Natural killer cell (primary cell): ENCODE results near the gene SMAD5. TPM values are rescaled to one million over a fixed set of nuclear protein-coding genes. Genes with fewer than 3 reads are reported as not detected.

Experiments used
- ATAC-seq, 3 donors: fragments of 150-1000 bp in 2 of 3; fragments of 200-7000 bp in 1 of 3; cut with Tn5 transposase; 1 replicate in 1 of 3; 2 replicates in 2 of 3; pipeline ENCODE4 v1.10.0; 2021; ENCODE audit warnings: mild to moderate bottlenecking in 2 of 3, moderate library complexity in 2 of 3
- DNase-seq, 2 donors: peaks; one replicate each; pipeline versions ENCODE4 v3.0.0 to v3.0.0-alpha.2; 2013 to 2021; ENCODE audit warnings: mixed read lengths in 1 of 2
- H3K27ac ChIP-seq: one replicate; pipeline ENCODE4 v1.5.1; 2013; ENCODE audit warnings: mild to moderate bottlenecking, low read length
- H3K27me3 ChIP-seq: one replicate; pipeline ENCODE4 v1.6.1; 2013; ENCODE audit warnings: low read length; ENCODE audit not compliant: control insufficient read depth, insufficient read depth
- H3K36me3 ChIP-seq: one replicate; pipeline ENCODE4 v1.6.1; 2013; ENCODE audit warnings: low read length; ENCODE audit not compliant: control insufficient read depth, insufficient read depth
- H3K4me1 ChIP-seq: one replicate; pipeline ENCODE4 v1.6.1; 2013; ENCODE audit warnings: low read length; ENCODE audit not compliant: control insufficient read depth, insufficient read depth
- H3K4me3 ChIP-seq: one replicate; pipeline ENCODE4 v1.5.1; 2013; ENCODE audit warnings: low read length
- H3K9me3 ChIP-seq: one replicate; pipeline ENCODE4 v1.6.1; 2013; ENCODE audit warnings: low read length; ENCODE audit not compliant: control insufficient read depth, insufficient read depth
- H3K27ac Mint-ChIP-seq, 2 donors: one replicate each; pipeline ENCODE4 v1.8.0; 2022; ENCODE audit warnings: mild to moderate bottlenecking in 2 of 2, mixed read lengths in 2 of 2, moderate library complexity in 1 of 2
- H3K27me3 Mint-ChIP-seq, 2 donors: one replicate each; pipeline ENCODE4 v1.8.0; 2022; ENCODE audit warnings: low read depth in 2 of 2, mixed read lengths in 2 of 2
- H3K36me3 Mint-ChIP-seq: one replicate; pipeline ENCODE4 v1.8.0; 2022; ENCODE audit warnings: mixed read lengths
- H3K4me1 Mint-ChIP-seq, 2 donors: one replicate each; pipeline ENCODE4 v1.8.0; 2022; ENCODE audit warnings: mixed read lengths in 2 of 2
- H3K4me3 Mint-ChIP-seq: one replicate; pipeline ENCODE4 v1.8.0; 2022; ENCODE audit warnings: mild to moderate bottlenecking, moderate library complexity, mixed read lengths
- H3K9me3 Mint-ChIP-seq, 2 donors: one replicate each; pipeline ENCODE4 v1.8.0; 2022; ENCODE audit warnings: mixed read lengths in 2 of 2
- WGBS: methylation state at CpG from one replicate; pipeline ENCODE4 v1.1.7; 2013; ENCODE audit warnings: missing lambda C conversion rate; ENCODE audit not compliant: insufficient coverage; 5-methylcytosine and 5-hydroxymethylcytosine counted together
- intact Hi-C: fragments of 100-400 bp; cut with micrococcal nuclease; formaldehyde crosslinking; loops from one replicate; pipeline ENCODE4 v1.14.2; 2022
- total RNA-seq, 4 donors: library from RNA; stranded (reverse); fragments of 120-200 nt in 1 of 4; gene quantifications; one replicate each; pipeline versions ENCODE4 v1.2.3 to v1.2.4, GENCODE V29; 2013 to 2022
- TF ChIP-seq, protein P1 (sequence below): fragments of 200-600 bp; IDR thresholded peaks from one replicate; pipeline ENCODE4 v1.8.0; 2022; ENCODE audit warnings: antibody characterized with exemption

SMAD5 gene
- total RNA-seq, 3 donors from 2014 or later (not counting 1 experiment from before 2014, with no cell fraction given) = 44.0 to 60.1 (median 54.1) TPM

DNA sequence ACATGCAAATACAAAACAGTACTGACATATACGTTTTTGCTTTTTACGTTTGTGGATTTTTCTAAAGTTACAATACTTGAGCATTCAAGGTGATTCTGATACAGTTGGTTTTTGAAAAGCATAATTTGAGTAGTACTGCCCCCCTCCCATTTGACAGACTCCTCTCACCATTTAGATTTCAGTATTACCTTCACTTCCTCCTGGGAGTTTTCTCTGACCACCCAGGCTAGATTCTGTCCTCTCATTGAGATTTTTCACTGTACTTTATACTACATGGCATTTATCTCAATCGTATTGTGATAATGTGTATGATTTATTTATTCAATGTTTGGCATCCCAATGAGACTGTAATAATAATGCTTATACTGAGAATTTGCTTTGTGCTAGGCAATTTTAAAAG, 32.8 kb upstream of the SMAD5 start:
- no peaks in the 10 kb centered on the region for H3K9me3 ChIP-seq
- no peaks in the 10 kb centered on the region for H3K9me3 Mint-ChIP-seq
- no CpG with 5 or more reads among the region's 3 CpGs for WGBS
- no peak for DNase-seq
- H3K4me3 ChIP-seq = no peak overlapping the region
- H3K4me3 Mint-ChIP-seq = no peak overlapping the region
- no peaks in the 10 kb centered on the region for H3K4me1 Mint-ChIP-seq
- no peak overlapping the region for H3K27ac Mint-ChIP-seq
- H3K27ac ChIP-seq = no peak overlapping the region
- intact Hi-C loops = no loop called here
- TF ChIP-seq, protein P1, sequence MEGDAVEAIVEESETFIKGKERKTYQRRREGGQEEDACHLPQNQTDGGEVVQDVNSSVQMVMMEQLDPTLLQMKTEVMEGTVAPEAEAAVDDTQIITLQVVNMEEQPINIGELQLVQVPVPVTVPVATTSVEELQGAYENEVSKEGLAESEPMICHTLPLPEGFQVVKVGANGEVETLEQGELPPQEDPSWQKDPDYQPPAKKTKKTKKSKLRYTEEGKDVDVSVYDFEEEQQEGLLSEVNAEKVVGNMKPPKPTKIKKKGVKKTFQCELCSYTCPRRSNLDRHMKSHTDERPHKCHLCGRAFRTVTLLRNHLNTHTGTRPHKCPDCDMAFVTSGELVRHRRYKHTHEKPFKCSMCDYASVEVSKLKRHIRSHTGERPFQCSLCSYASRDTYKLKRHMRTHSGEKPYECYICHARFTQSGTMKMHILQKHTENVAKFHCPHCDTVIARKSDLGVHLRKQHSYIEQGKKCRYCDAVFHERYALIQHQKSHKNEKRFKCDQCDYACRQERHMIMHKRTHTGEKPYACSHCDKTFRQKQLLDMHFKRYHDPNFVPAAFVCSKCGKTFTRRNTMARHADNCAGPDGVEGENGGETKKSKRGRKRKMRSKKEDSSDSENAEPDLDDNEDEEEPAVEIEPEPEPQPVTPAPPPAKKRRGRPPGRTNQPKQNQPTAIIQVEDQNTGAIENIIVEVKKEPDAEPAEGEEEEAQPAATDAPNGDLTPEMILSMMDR = no peak
- no peaks in the 10 kb centered on the region for H3K36me3 Mint-ChIP-seq
- ATAC-seq = no peak
- H3K36me3 ChIP-seq = no peaks in the 10 kb centered on the region
- H3K27me3 ChIP-seq = no peaks in the 10 kb centered on the region
- H3K27me3 Mint-ChIP-seq = peaks cover 7 to 50% of the 10 kb centered on the region in 2 donors
- no peaks in the 10 kb centered on the region for H3K4me1 ChIP-seq

DNA sequence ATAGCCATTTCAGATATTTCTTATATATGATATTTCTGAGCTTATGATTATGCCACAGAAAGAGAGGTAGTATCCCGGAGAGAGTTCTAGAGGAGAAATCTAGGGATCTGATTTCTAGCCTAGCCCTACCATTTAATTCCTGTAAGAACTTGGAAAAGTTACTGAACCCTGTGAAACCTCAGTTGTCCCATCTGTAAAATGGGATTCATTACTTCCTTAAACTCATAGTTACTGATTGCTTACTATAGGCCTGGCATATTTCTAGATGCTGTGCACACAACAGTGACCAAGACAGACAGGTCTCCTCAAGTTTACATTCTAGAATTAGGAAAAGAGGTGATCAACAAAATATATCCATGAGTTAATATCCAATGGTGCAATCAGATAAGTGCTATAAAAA, 30.8 kb upstream of the SMAD5 start:
- Histone ChIP-seq H3K27me3 (no peaks in the 10 kb centered on the region), H3K4me1 (no peaks in the 10 kb centered on the region), H3K27ac (no peak overlapping the region), H3K9me3 (no peaks in the 10 kb centered on the region), H3K4me3 (no peak overlapping the region), H3K36me3 (no peaks in the 10 kb centered on the region)
- DNase-seq (no peak), ATAC-seq (no peak)
- TF ChIP-seq, protein P1 = no peak
- H3K27me3 Mint-ChIP-seq = peaks cover 7 to 36% of the 10 kb centered on the region in 2 donors
- no peaks in the 10 kb centered on the region for H3K4me1 Mint-ChIP-seq
- WGBS = 71% methylated on average over 1 of the region's 1 CpG
- no peaks in the 10 kb centered on the region for H3K9me3 Mint-ChIP-seq
- H3K27ac Mint-ChIP-seq = no peak overlapping the region
- intact Hi-C loops = no loop called here
- H3K36me3 Mint-ChIP-seq = no peaks in the 10 kb centered on the region
- H3K4me3 Mint-ChIP-seq = no peak overlapping the region

DNA sequence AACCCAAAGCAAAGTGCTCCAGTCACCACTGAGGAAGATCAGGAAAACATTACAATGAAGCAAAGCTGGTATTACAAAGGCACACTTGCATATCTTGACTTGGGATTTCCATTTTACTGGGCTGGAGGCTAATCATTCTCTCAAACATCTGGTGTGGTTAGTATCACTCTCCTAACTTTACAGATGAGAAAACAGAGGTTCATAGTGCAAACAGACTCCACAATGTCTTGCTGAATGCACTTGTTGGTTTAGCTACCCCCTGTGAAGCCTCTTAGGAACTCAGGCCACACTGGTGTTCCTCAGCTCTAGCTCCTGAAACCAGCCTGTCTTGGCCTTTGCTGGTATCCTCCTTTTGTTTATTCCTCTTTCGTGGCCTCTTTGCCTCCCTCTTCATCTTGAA, 29.5 kb upstream of the SMAD5 start:
- Mint-ChIP-seq H3K9me3 (no peaks in the 10 kb centered on the region), H3K4me3 (no peak overlapping the region), H3K4me1 (no peaks in the 10 kb centered on the region), H3K27me3 (peaks cover 7 to 24% of the 10 kb centered on the region in 2 donors), H3K36me3 (no peaks in the 10 kb centered on the region), H3K27ac (no peak overlapping the region)
- Histone ChIP-seq H3K4me1 (no peaks in the 10 kb centered on the region), H3K4me3 (no peak overlapping the region), H3K27ac (no peak overlapping the region), H3K27me3 (no peaks in the 10 kb centered on the region), H3K9me3 (no peaks in the 10 kb centered on the region), H3K36me3 (no peaks in the 10 kb centered on the region)
- 83% methylated on average over 1 of the region's 1 CpG for WGBS
- TF ChIP-seq, protein P1 = no peak
- no peak for DNase-seq
- no peak for ATAC-seq
- intact Hi-C loops = no loop called here

DNA sequence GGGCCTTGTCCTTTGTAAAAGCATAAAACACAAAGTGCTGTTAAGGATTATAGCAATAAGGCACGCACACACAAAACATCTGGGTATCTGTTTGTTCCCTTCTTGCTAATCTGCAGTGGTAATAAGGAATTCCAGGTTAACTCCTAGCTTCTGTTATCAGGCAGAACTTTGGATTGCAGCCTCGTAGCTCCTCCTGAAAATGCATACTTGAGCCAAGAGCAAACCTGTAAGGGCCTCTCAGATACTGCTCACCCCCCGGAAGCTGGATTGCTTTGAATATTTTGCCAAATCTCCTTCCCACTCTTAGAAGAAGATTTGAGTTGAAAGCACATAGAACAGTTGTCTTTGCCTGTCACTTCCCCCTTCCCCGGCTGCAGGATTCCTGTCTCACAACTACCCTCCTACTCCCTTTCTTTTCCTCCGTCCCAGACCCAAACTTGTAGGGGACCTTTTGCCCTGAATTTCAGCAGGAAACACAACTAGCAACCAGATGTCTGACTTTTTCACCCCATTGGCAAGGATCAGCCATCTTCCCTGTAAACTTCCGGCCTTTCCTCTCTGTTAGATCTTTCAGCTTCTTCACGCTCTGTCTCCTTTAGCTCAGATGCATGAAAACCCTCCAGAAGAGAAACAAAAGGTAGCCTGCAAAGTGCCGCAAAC, 28.2 kb upstream of the SMAD5 start:
- no peak overlapping the region for H3K4me3 Mint-ChIP-seq
- no peak overlapping the region for H3K27ac Mint-ChIP-seq
- DNase-seq (no peak), ATAC-seq (no peak)
- Histone ChIP-seq H3K27me3 (no peaks in the 10 kb centered on the region), H3K4me1 (no peaks in the 10 kb centered on the region), H3K4me3 (no peak overlapping the region), H3K27ac (no peak overlapping the region), H3K36me3 (no peaks in the 10 kb centered on the region), H3K9me3 (no peaks in the 10 kb centered on the region)
- intact Hi-C loops = no loop called here
- H3K27me3 Mint-ChIP-seq = peaks cover 7 to 16% of the 10 kb centered on the region in 2 donors
- no peaks in the 10 kb centered on the region for H3K4me1 Mint-ChIP-seq
- no peaks in the 10 kb centered on the region for H3K9me3 Mint-ChIP-seq
- TF ChIP-seq, protein P1 = no peak
- no peaks in the 10 kb centered on the region for H3K36me3 Mint-ChIP-seq
- 80% methylated on average over 8 of the region's 8 CpGs for WGBS
